H9 (cell line): ENCODE results near the gene DPY19L3. TPM values are rescaled to one million over a fixed set of nuclear protein-coding genes. Genes with fewer than 3 reads are reported as not detected.

Experiments
- DNase-seq: peaks from one replicate; pipeline ENCODE4 v3.0.0-alpha.2; 2017
- H2AFZ ChIP-seq: one replicate; pipeline ENCODE4 v1.6.1; 2013; ENCODE audit warnings: mild to moderate bottlenecking, low read length, control low read depth, moderate library complexity
- H2AK5ac ChIP-seq: 2 replicates; pipeline ENCODE4 v1.6.1; 2013; ENCODE audit warnings: low read length, control low read depth, mixed read lengths; ENCODE audit not compliant: insufficient read length
- H2BK120ac ChIP-seq: one replicate; pipeline ENCODE4 v1.6.1; 2013; ENCODE audit warnings: low read depth, mild to moderate bottlenecking, low read length, control low read depth, inconsistent platforms; ENCODE audit not compliant: poor library complexity, severe bottlenecking
- H2BK12ac ChIP-seq: 2 replicates; pipeline ENCODE4 v1.6.1; 2013; ENCODE audit warnings: low read length, control low read depth, mixed read lengths, low read depth; ENCODE audit not compliant: insufficient read length
- H2BK15ac ChIP-seq: 2 replicates; pipeline ENCODE4 v1.6.1; 2013; ENCODE audit warnings: low read depth, low read length, control low read depth
- H2BK20ac ChIP-seq: one replicate; pipeline ENCODE4 v1.6.1; 2013; ENCODE audit warnings: low read depth, mild to moderate bottlenecking, low read length, control low read depth, inconsistent platforms; ENCODE audit not compliant: poor library complexity, severe bottlenecking
- H2BK5ac ChIP-seq: 2 replicates; pipeline ENCODE4 v1.6.1; 2013; ENCODE audit warnings: low read length, control low read depth, mixed read lengths; ENCODE audit not compliant: insufficient read length
- H3K14ac ChIP-seq: 2 replicates; pipeline ENCODE4 v1.6.1; 2013; ENCODE audit warnings: low read length, control low read depth; ENCODE audit not compliant: insufficient read depth
- H3K18ac ChIP-seq: 2 replicates; pipeline ENCODE4 v1.6.1; 2013; ENCODE audit warnings: low read depth, mild to moderate bottlenecking, mixed read lengths, low read length, control low read depth; ENCODE audit not compliant: insufficient read length
- H3K23ac ChIP-seq: 2 replicates; pipeline ENCODE4 v1.6.1; 2013; ENCODE audit warnings: low read length, control low read depth, mixed read lengths, low read depth; ENCODE audit not compliant: insufficient read length
- H3K23me2 ChIP-seq: 2 replicates; pipeline ENCODE4 v1.6.1; 2013; ENCODE audit warnings: low read depth, mild to moderate bottlenecking, mixed read lengths, low read length, control low read depth; ENCODE audit not compliant: insufficient read length, poor library complexity, severe bottlenecking
- H3K27ac ChIP-seq: 2 replicates; pipeline ENCODE4 v1.5.1; 2013; ENCODE audit warnings: low read length, control low read depth, mixed read lengths, low read depth; ENCODE audit not compliant: insufficient read length
- H3K27me3 ChIP-seq: 2 replicates; pipeline ENCODE4 v1.6.1; 2013; ENCODE audit warnings: low read length, control low read depth, inconsistent platforms; ENCODE audit not compliant: insufficient read depth
- H3K4ac ChIP-seq: 2 replicates; pipeline ENCODE4 v1.6.1; 2013; ENCODE audit warnings: low read depth, mild to moderate bottlenecking, control low read depth, inconsistent platforms, low read length, moderate library complexity
- H3K4me1 ChIP-seq: 2 replicates; pipeline ENCODE4 v1.6.1; 2013; ENCODE audit warnings: low read length, control low read depth, inconsistent platforms; ENCODE audit not compliant: insufficient read depth
- H3K4me2 ChIP-seq: 2 replicates; pipeline ENCODE4 v1.6.1; 2013; ENCODE audit warnings: low read length, control low read depth, mixed read lengths; ENCODE audit not compliant: insufficient read length, insufficient read depth
- H3K56ac ChIP-seq: 2 replicates; pipeline ENCODE4 v1.6.1; 2013; ENCODE audit warnings: low read depth, mild to moderate bottlenecking, mixed read lengths, low read length, control low read depth; ENCODE audit not compliant: insufficient read length
- H3K79me1 ChIP-seq: 2 replicates; pipeline ENCODE4 v1.6.1; 2013; ENCODE audit warnings: low read depth, mild to moderate bottlenecking, moderate library complexity, low read length, control low read depth, inconsistent platforms; ENCODE audit not compliant: insufficient read depth, poor library complexity, severe bottlenecking
- H3K79me2 ChIP-seq: 2 replicates; pipeline ENCODE4 v1.6.1; 2013; ENCODE audit warnings: low read length, control low read depth, inconsistent platforms; ENCODE audit not compliant: insufficient read depth
- H3K9ac ChIP-seq: 2 replicates; pipeline ENCODE4 v1.6.1; 2013; ENCODE audit warnings: low read length, control low read depth, mixed read lengths; ENCODE audit not compliant: insufficient read length; ENCODE audit errors: extremely low read depth
- H3K9me3 ChIP-seq: one replicate; pipeline ENCODE4 v1.6.1; 2013; ENCODE audit warnings: low read depth, low read length, inconsistent platforms; ENCODE audit not compliant: control insufficient read depth
- H3T11ph ChIP-seq: one replicate; pipeline ENCODE4 v1.6.1; 2013; ENCODE audit warnings: mild to moderate bottlenecking, low read length, control low read depth, inconsistent platforms
- H4K20me1 ChIP-seq: one replicate; pipeline ENCODE4 v1.6.1; 2013; ENCODE audit not compliant: control insufficient read depth, insufficient read length, insufficient read depth
- H4K5ac ChIP-seq: 2 replicates; pipeline ENCODE4 v1.6.1; 2013; ENCODE audit warnings: low read depth, mild to moderate bottlenecking, mixed read lengths, low read length, control low read depth; ENCODE audit not compliant: insufficient read length
- H4K8ac ChIP-seq: replicated peaks from 2 replicates; pipeline ENCODE4 v1.6.1; 2013; ENCODE audit warnings: low read length, control low read depth, mixed read lengths, low read depth; ENCODE audit not compliant: insufficient read length
- H4K91ac ChIP-seq: 2 replicates; pipeline ENCODE4 v1.6.1; 2013; ENCODE audit warnings: low read depth, mild to moderate bottlenecking, moderate library complexity, mixed read lengths, low read length, control low read depth; ENCODE audit not compliant: insufficient read length
- H3K27ac Mint-ChIP-seq, 3 experiments: 2 replicates in 2 of 3; 3 replicates in 1 of 3; pipeline ENCODE4 v1.8.0; 2020 to 2021; ENCODE audit warnings: mixed read lengths in 3 of 3, mild to moderate bottlenecking in 1 of 3, moderate library complexity in 1 of 3
- H3K27me3 Mint-ChIP-seq: 2 replicates; pipeline ENCODE4 v1.8.0; 2021; ENCODE audit warnings: low read depth, mild to moderate bottlenecking, moderate library complexity, mixed read lengths
- H3K36me3 Mint-ChIP-seq, 3 experiments: 2 replicates in 2 of 3; 3 replicates in 1 of 3; pipeline ENCODE4 v1.8.0; 2020 to 2021; ENCODE audit warnings: low read depth in 3 of 3, mixed read lengths in 3 of 3; ENCODE audit not compliant: insufficient read depth in 1 of 3
- H3K4me1 Mint-ChIP-seq, 2 experiments: 2 replicates each; pipeline ENCODE4 v1.8.0; 2020; ENCODE audit warnings: mixed read lengths in 2 of 2
- H3K4me3 Mint-ChIP-seq, 2 experiments: 2 replicates in 1 of 2; 3 replicates in 1 of 2; pipeline ENCODE4 v1.8.0; 2020 to 2021; ENCODE audit warnings: mild to moderate bottlenecking in 2 of 2, mixed read lengths in 2 of 2, moderate library complexity in 1 of 2
- H3K9me3 Mint-ChIP-seq, 2 experiments: 2 replicates in 1 of 2; 3 replicates in 1 of 2; pipeline ENCODE4 v1.8.0; 2020; ENCODE audit warnings: mild to moderate bottlenecking in 2 of 2, mixed read lengths in 2 of 2, moderate library complexity in 1 of 2
- CTCF ChIP-seq: fragments of 200-600 bp; sonication (generic); conservative IDR thresholded peaks from 3 replicates; pipeline ENCODE4 v1.8.0; 2021; ENCODE audit warnings: antibody characterized with exemption, mild to moderate bottlenecking
- WGBS: extraction: QIAGEN DNeasy Blood & Tissue Kit; methylation state at CpG from one replicate; pipeline ENCODE4 v1.1.7; 2013; ENCODE audit warnings: missing lambda C conversion rate, low lambda C conversion rate, mixed read lengths; ENCODE audit not compliant: insufficient read length; ENCODE audit errors: extremely low coverage; 5-methylcytosine and 5-hydroxymethylcytosine counted together
- total RNA-seq: library from RNA; stranded (reverse); gene quantifications from 2 replicates; pipeline ENCODE4 v1.2.1, GENCODE V29; 2021

The DPY19L3 gene
- total RNA-seq, 1 experiment from 2014 or later: 54.5 TPM

- WGBS: no CpG with 5 or more reads among the region's 9 CpGs
- no peak overlapping the region for H2AK5ac ChIP-seq
- no peaks in the 10 kb centered on the region for H3K23me2 ChIP-seq
- H3K4ac ChIP-seq: no peak overlapping the region
- no peak overlapping the region for H4K91ac ChIP-seq
- TF ChIP-seq CTCF: no peak
- H3K79me1 ChIP-seq: no peaks in the 10 kb centered on the region
- Mint-ChIP-seq H3K27ac (no peak overlapping the region), H3K9me3 (peaks cover under 1 to 4% of the 10 kb centered on the region in 2 experiments; a peak in 2 of 5 replicates), H3K4me3 (no peak overlapping the region), H3K4me1 (no peaks in the 10 kb centered on the region), H3K27me3 (peaks cover 1% of the 10 kb centered on the region), H3K36me3 (peaks cover 0 to 1% (median 0%) of the 10 kb centered on the region in 3 experiments; a peak in 1 of 7 replicates)
- H2BK12ac ChIP-seq: no peak overlapping the region
- H2BK5ac ChIP-seq: no peak overlapping the region
- H3K27ac ChIP-seq: no peak overlapping the region
- H2BK15ac ChIP-seq: no peak overlapping the region
- no peaks in the 10 kb centered on the region for H3K27me3 ChIP-seq
- no peak overlapping the region for H4K5ac ChIP-seq
- H3K23ac ChIP-seq: no peak overlapping the region
- H3K14ac ChIP-seq: no peak overlapping the region
- no peak overlapping the region for H3K56ac ChIP-seq
- no peaks in the 10 kb centered on the region for H3K4me1 ChIP-seq
- no peak overlapping the region for H2BK20ac ChIP-seq
- no peak overlapping the region for H3K9ac ChIP-seq
- H3K9me3 ChIP-seq: no peaks in the 10 kb centered on the region
- DNase-seq: no peak
- H4K20me1 ChIP-seq: no peaks in the 10 kb centered on the region
- no peak overlapping the region for H3K4me2 ChIP-seq
- no peak overlapping the region for H2AFZ ChIP-seq
- no peak overlapping the region for H3K18ac ChIP-seq
- H3K79me2 ChIP-seq: no peaks in the 10 kb centered on the region
- H2BK120ac ChIP-seq: no peak overlapping the region
- H3T11ph ChIP-seq: no peak overlapping the region
- no peak overlapping the region for H4K8ac ChIP-seq
Measured at GRCh38 chr19:32522967-32523366, 117.4 kb downstream of the DPY19L3 start.
